ENCODE measurements around the gene IFT80.

The IFT80 gene

DNA sequence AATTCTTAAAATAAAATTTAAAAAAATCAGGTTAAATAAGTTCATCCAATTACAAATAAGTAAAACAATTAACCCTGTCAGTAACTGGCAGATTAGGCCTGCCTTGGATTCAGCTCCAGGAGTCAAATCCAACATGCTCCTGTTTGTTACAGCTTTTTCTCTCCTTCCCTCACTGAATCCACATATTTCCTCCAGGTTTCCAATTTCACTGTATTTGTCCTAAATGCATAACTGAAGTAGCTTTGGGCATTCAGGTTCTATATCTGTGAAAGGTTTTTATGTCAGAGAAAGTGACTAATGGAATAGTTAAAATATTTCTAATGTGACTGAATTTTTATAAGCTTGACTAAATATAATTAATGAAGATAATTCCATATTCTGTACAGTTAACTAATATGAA lies 79.7 kb downstream of the IFT80 start:
- H2AFZ ChIP-seq (ENCODE audit: low read depth, low read length, severe bottlenecking): no peak overlapping the region
- no peaks in the 10 kb centered on the region for H3K27me3 ChIP-seq (ENCODE audit: low read length)
- H3K36me3 ChIP-seq (ENCODE audit: low read length): peaks cover 3% of the 10 kb centered on the region; the same call in 1 of the 2 replicates
- TF ChIP-seq CTCF (IDR thresholded peaks at IDR 0.05; ENCODE audit: insufficient read depth, low read length, poor library complexity, severe bottlenecking) (no peak), EZH2phosphoT487 (conservative IDR thresholded peaks at IDR 0.05; ENCODE audit: low read length) (no peak)
- no peaks in the 10 kb centered on the region for H4K20me1 ChIP-seq (ENCODE audit: low read depth, low read length)
- H3F3A ChIP-seq (ENCODE audit: insufficient read depth): no peaks in the 10 kb centered on the region
- H3K4me3 ChIP-seq (ENCODE audit: insufficient read depth, low read length, poor library complexity, severe bottlenecking): no peak overlapping the region
- no peak overlapping the region for H3K9ac ChIP-seq (ENCODE audit: low read length)
- no peaks in the 10 kb centered on the region for H3K9me3 ChIP-seq (ENCODE audit: insufficient read depth, low read length)
- H3K79me2 ChIP-seq (ENCODE audit: insufficient read depth, low read length): no peaks in the 10 kb centered on the region
- no peaks in the 10 kb centered on the region for H3K9me2 ChIP-seq (replicated peaks; ENCODE audit: insufficient read depth, low read length)
- no peak overlapping the region for H3K4me2 ChIP-seq (ENCODE audit: low read depth, low read length, poor library complexity, severe bottlenecking)
- no peak overlapping the region for H3K27ac ChIP-seq (ENCODE audit: low read depth, low read length)

DNA sequence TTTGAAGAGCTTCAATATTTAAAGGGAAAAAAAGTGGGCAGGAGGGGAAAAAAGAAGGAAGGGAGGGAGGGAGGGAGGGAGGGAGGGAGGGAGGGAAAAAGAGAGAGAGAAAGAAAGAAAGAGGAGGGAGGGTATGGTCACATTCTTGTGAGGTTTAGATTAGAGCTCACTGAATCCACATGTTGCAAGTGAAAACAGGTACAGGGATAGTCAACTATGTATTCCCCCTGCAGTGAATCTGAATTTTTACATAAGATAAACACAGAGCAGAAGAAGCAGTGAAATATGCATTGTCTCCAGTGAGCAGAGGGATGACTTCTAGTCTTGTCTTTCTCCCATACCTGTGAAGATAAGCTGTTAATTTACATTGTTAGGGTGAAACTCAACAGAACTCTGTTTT lies 84.0 kb downstream of the IFT80 start:
- H3K27me3 ChIP-seq (ENCODE audit: low read length): no peaks in the 10 kb centered on the region
- H3F3A ChIP-seq (ENCODE audit: insufficient read depth): no peaks in the 10 kb centered on the region
- H3K9ac ChIP-seq (ENCODE audit: low read length): no peak overlapping the region
- no peak overlapping the region for H2AFZ ChIP-seq (ENCODE audit: low read depth, low read length, severe bottlenecking)
- no peaks in the 10 kb centered on the region for H4K20me1 ChIP-seq (ENCODE audit: low read depth, low read length)
- no peaks in the 10 kb centered on the region for H3K9me2 ChIP-seq (replicated peaks; ENCODE audit: insufficient read depth, low read length)
- no peak overlapping the region for H3K4me2 ChIP-seq (ENCODE audit: low read depth, low read length, poor library complexity, severe bottlenecking)
- peaks cover 3% of the 10 kb centered on the region; the same call in 1 of the 2 replicates for H3K36me3 ChIP-seq (ENCODE audit: low read length)
- H3K27ac ChIP-seq (ENCODE audit: low read depth, low read length): no peak overlapping the region
- H3K9me3 ChIP-seq (ENCODE audit: insufficient read depth, low read length): no peaks in the 10 kb centered on the region
- no peaks in the 10 kb centered on the region for H3K79me2 ChIP-seq (ENCODE audit: insufficient read depth, low read length)
- TF ChIP-seq CTCF (IDR thresholded peaks at IDR 0.05; ENCODE audit: insufficient read depth, low read length, poor library complexity, severe bottlenecking) (no peak), EZH2phosphoT487 (conservative IDR thresholded peaks at IDR 0.05; ENCODE audit: low read length) (no peak)
- no peak overlapping the region for H3K4me3 ChIP-seq (ENCODE audit: insufficient read depth, low read length, poor library complexity, severe bottlenecking)

DNA sequence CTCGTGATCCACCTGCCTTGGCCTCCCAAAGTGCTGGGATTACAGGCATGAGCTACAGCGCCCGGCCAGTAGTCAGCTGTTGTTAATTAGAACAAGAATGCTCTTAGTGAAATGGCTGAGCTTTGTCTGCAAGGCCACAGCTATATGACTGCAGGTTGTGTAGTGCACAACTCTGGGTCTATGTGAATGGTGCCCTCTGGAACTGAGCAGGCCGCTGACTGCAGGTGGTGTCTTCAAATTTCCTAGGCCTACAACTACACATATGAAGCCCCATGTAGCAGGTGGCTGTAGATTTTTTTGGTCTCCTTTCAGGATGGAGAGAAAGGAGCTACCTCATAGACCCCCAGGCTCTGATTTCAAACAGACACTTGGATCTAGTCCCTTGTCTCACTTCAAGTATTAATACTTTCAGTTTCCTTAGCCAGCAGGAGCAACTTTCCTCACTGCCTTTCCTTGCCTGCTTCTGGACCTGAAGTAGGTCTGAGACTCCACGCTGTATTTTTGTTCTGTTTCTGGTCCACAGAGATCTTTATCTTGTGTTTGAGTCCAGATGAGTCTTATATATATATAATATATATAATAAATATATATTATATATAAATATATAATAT lies 86.9 kb downstream of the IFT80 start:
- no peaks in the 10 kb centered on the region for H4K20me1 ChIP-seq (ENCODE audit: low read depth, low read length)
- TF ChIP-seq EZH2phosphoT487 (conservative IDR thresholded peaks at IDR 0.05; ENCODE audit: low read length) (no peak), CTCF (IDR thresholded peaks at IDR 0.05; ENCODE audit: insufficient read depth, low read length, poor library complexity, severe bottlenecking) (no peak)
- no peaks in the 10 kb centered on the region for H3K79me2 ChIP-seq (ENCODE audit: insufficient read depth, low read length)
- H3K9me3 ChIP-seq (ENCODE audit: insufficient read depth, low read length): no peaks in the 10 kb centered on the region; the same call in 1 of the 2 replicates
- H3K9ac ChIP-seq (ENCODE audit: low read length): no peak overlapping the region
- no peak overlapping the region for H3K4me3 ChIP-seq (ENCODE audit: insufficient read depth, low read length, poor library complexity, severe bottlenecking)
- H3K9me2 ChIP-seq (replicated peaks; ENCODE audit: insufficient read depth, low read length): no peaks in the 10 kb centered on the region
- no peaks in the 10 kb centered on the region for H3F3A ChIP-seq (ENCODE audit: insufficient read depth)
- peaks cover 3% of the 10 kb centered on the region; the same call in 1 of the 2 replicates for H3K36me3 ChIP-seq (ENCODE audit: low read length)
- H3K4me2 ChIP-seq (ENCODE audit: low read depth, low read length, poor library complexity, severe bottlenecking): no peak overlapping the region
- no peak overlapping the region for H3K27ac ChIP-seq (ENCODE audit: low read depth, low read length)
- H2AFZ ChIP-seq (ENCODE audit: low read depth, low read length, severe bottlenecking): no peak overlapping the region
- H3K27me3 ChIP-seq (ENCODE audit: low read length): no peaks in the 10 kb centered on the region
